Sigmoid colon (tissue), 7 donors: ENCODE measurements around the gene MRPL38. TPM values are rescaled to one million over a fixed set of nuclear protein-coding genes. Genes with fewer than 3 reads are reported as not detected.

Experiments
- DNase-seq: peaks from one replicate; pipeline ENCODE4 v3.0.0-alpha.2; 2019
- H3K27ac ChIP-seq, 4 donors: fragments of 200-600 bp; sonication (generic); one replicate each; pipeline ENCODE4 v1.5.1; 2016 to 2019; ENCODE audit warnings: mild to moderate bottlenecking in 1 of 4
- H3K27me3 ChIP-seq, 3 donors: fragments of 200-600 bp; sonication (generic); one replicate each; pipeline ENCODE4 v1.5.1; 2019; ENCODE audit warnings: mild to moderate bottlenecking in 1 of 3
- H3K36me3 ChIP-seq, 4 donors: fragments of 200-600 bp; sonication (generic); one replicate each; pipeline ENCODE4 v1.5.1; 2016 to 2019
- H3K4me1 ChIP-seq, 4 donors: fragments of 200-600 bp; sonication (generic); one replicate each; pipeline ENCODE4 v1.5.1; 2017 to 2019
- H3K4me3 ChIP-seq, 4 donors: fragments of 200-600 bp; sonication (generic); one replicate each; pipeline ENCODE4 v1.5.1; 2017 to 2019; ENCODE audit warnings: mild to moderate bottlenecking in 2 of 4, moderate library complexity in 1 of 4
- H3K9me3 ChIP-seq, 4 donors: fragments of 200-600 bp in 3 of 4; sonication (generic) in 3 of 4; one replicate each; pipeline versions ENCODE4 v1.5.1 to v1.6.1; 2013 to 2019
- EP300 ChIP-seq, 4 donors: sonication (generic); formaldehyde crosslinking; IDR thresholded peaks; one replicate each; pipeline ENCODE4 v1.6.1; 2017; ENCODE audit warnings: antibody characterized with exemption in 4 of 4
- POLR2A ChIP-seq, 2 donors: fragments of 450-650 bp; IDR thresholded peaks; one replicate each; pipeline ENCODE4 v1.6.1; 2016; ENCODE audit warnings: antibody characterized with exemption in 2 of 2, mild to moderate bottlenecking in 2 of 2, moderate library complexity in 2 of 2
- POLR2AphosphoS5 ChIP-seq, 4 donors: sonication (generic); formaldehyde crosslinking; IDR thresholded peaks; one replicate each; pipeline ENCODE4 v1.6.1; 2017; ENCODE audit warnings: antibody characterized with exemption in 4 of 4
- WGBS, 2 donors: extraction: QIAGEN DNeasy Blood & Tissue Kit; methylation state at CpG; one replicate each; pipeline ENCODE4 v1.1.7; 2013; 5-methylcytosine and 5-hydroxymethylcytosine counted together
- intact Hi-C: fragments of 100-400 bp; cut with DNase I; formaldehyde crosslinking; loops from one replicate; pipeline ENCODE4 v1.15.1; 2023
- polyA plus RNA-seq, 3 donors: library from polyadenylated mRNA; stranded (reverse); fragments of 200-250 nt; gene quantifications; one replicate each; pipeline ENCODE4 v1.2.3, GENCODE V29; 2013
- total RNA-seq, 4 donors: library from RNA; depleted of rRNA; stranded (reverse); fragments of >200 nt; gene quantifications; one replicate each; pipeline ENCODE4 v1.1.0, GENCODE V29; 2016
- TF ChIP-seq, protein P1 (sequence below), 4 experiments: fragments of 450-650 bp in 3 of 4; fragments of 200-600 bp in 1 of 4; IDR thresholded peaks; one replicate each; pipeline ENCODE4 v1.5.1; 2016 to 2019; ENCODE audit warnings: antibody characterized with exemption in 4 of 4, mild to moderate bottlenecking in 3 of 4, moderate library complexity in 2 of 4
- donor health status: healthy with polysubstance abuse.
- donor health status: Bipolar disorder and iron deficiency.
- donor health status: healthy.

Gene MRPL38
- total and polyA plus RNA-seq, 7 donors: 32.8 to 71.5 (median 50.6) TPM

DNA sequence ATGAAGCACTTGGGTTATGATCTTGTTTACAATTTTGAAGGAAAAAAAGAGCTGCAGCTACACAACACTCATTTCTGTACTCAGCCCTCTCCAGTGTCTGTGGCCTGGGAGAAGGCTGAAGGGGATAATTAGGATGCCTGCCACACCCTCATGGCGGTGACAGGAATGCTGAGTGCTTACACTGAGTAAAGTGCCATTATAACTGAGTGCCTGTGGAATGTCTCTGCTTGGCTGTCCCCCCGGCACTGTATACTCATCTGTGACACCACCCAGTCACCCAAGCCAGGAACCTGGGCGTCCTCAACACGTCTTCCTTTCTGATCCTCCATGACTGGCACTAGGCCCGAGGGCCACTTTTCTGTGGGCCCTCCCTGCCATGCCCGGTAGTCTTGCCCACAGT lies 3.5 kb upstream of the MRPL38 start:
- Histone ChIP-seq H3K4me1 (peaks cover 0 to 18% (median 13%) of the 10 kb centered on the region in 4 donors), H3K9me3 (no peaks in the 10 kb centered on the region), H3K27ac (no peak overlapping the region), H3K27me3 (no peaks in the 10 kb centered on the region), H3K36me3 (peaks cover 0 to 11% (median 0%) of the 10 kb centered on the region in 4 donors), H3K4me3 (no peak overlapping the region)
- DNase-seq: no peak
- 27 to 66% methylated on average over 6 of the region's 6 CpGs for WGBS, 2 donors
- intact Hi-C loops: loop anchor here (10.0 kb wide), 1 partner anchor 167 kb away; the partner anchor contains the start of genes GALR2, SRP68 and ZACN
- TF ChIP-seq POLR2A (IDR thresholded peaks at IDR 0.05) (no peak), POLR2AphosphoS5 (IDR thresholded peaks at IDR 0.05) (no peak), EP300 (IDR thresholded peaks at IDR 0.05) (no peak)
- TF ChIP-seq, protein P1, sequence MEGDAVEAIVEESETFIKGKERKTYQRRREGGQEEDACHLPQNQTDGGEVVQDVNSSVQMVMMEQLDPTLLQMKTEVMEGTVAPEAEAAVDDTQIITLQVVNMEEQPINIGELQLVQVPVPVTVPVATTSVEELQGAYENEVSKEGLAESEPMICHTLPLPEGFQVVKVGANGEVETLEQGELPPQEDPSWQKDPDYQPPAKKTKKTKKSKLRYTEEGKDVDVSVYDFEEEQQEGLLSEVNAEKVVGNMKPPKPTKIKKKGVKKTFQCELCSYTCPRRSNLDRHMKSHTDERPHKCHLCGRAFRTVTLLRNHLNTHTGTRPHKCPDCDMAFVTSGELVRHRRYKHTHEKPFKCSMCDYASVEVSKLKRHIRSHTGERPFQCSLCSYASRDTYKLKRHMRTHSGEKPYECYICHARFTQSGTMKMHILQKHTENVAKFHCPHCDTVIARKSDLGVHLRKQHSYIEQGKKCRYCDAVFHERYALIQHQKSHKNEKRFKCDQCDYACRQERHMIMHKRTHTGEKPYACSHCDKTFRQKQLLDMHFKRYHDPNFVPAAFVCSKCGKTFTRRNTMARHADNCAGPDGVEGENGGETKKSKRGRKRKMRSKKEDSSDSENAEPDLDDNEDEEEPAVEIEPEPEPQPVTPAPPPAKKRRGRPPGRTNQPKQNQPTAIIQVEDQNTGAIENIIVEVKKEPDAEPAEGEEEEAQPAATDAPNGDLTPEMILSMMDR (IDR thresholded peaks at IDR 0.05): no peak

DNA sequence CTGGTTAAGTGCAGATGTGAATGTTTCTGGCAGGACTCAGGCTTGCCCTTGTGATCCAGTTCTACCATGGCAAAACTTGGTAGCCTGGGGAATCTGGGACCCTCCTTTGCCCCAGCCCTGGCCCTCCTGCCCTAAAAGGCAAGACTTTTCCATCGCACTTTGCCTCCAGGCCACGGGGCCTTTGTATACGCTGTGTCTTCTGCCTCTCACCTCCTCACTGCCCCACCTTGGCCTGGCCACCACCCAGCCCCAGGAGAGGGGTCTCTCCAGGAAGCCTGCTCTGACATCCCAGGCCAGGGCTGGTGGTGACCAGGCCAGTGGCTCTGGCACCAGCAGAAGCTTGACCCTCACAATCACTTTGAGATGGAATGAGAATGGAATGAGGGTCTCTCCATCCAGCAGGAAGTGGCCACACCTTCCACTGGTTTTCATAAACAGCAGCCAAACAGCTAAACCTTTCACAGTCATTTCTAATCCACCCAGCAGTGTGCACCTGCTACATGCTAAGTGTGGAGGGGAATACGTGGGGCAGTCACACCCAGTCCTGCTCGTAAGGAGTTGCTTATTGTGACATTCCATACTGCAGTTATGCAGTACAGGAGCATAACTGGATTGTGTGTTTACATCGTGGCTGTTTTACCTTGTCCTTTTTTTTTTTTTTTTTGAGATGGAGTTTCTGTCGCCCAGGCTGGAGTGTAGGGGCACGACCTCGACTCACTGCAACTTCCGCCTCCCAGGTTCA lies 1.6 kb upstream of the MRPL38 start:
- no peak overlapping the region for H3K4me3 ChIP-seq
- WGBS, 2 donors: 52 to 74% methylated on average over 10 of the region's 10 CpGs
- no peaks in the 10 kb centered on the region for H3K9me3 ChIP-seq
- peaks cover 0 to 19% (median 13%) of the 10 kb centered on the region in 4 donors for H3K4me1 ChIP-seq
- no peak for TF ChIP-seq POLR2A (IDR thresholded peaks at IDR 0.05)
- TF ChIP-seq EP300 (IDR thresholded peaks at IDR 0.05): no peak
- TF ChIP-seq, protein P1 (IDR thresholded peaks at IDR 0.05): no peak
- TF ChIP-seq POLR2AphosphoS5 (IDR thresholded peaks at IDR 0.05): no peak
- DNase-seq: no peak
- intact Hi-C loops: loop anchor here (10.0 kb wide), 1 partner anchor 168 kb away; the partner anchor contains the start of genes GALR2, SRP68 and ZACN
- peaks cover 3 to 25% (median 7%) of the 10 kb centered on the region in 4 donors for H3K36me3 ChIP-seq
- H3K27ac ChIP-seq: peak overlapping the region; percentile 86 to 93 (median 90)
- H3K27me3 ChIP-seq: no peaks in the 10 kb centered on the region

DNA sequence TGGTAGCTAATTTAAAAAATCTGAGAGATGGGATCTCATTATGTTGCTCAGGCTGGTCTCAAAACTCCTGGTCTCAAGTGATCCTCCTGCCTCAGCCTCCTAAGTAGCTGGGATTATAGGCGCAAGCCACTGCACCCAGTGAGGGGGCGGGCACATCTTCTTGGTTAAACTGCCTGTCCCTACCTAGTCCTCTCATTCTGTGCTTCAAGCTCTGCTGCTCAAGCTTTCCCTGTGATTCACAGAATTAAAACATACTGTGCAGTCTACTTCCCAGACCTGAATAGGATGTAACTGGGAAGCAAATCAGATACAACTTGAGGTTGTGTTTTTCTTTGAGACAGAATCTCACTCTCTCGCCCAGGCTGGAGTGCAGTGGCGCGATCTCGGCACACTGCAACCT lies 2.3 kb downstream of the MRPL38 start:
- peaks cover 25 to 51% (median 34%) of the 10 kb centered on the region in 4 donors for H3K36me3 ChIP-seq
- DNase-seq: peak; percentile 54
- peaks cover 0 to 22% (median 16%) of the 10 kb centered on the region in 4 donors for H3K4me1 ChIP-seq
- no peak overlapping the region for H3K27ac ChIP-seq
- WGBS, 2 donors: 95 to 97% methylated on average over 6 of the region's 6 CpGs
- TF ChIP-seq POLR2AphosphoS5 (IDR thresholded peaks at IDR 0.05): no peak
- TF ChIP-seq, protein P1 (IDR thresholded peaks at IDR 0.05): no peak
- TF ChIP-seq EP300 (IDR thresholded peaks at IDR 0.05): no peak
- TF ChIP-seq POLR2A (IDR thresholded peaks at IDR 0.05): no peak
- no peak overlapping the region for H3K4me3 ChIP-seq
- intact Hi-C loops: loop anchor here (10.0 kb wide), 1 partner anchor 172 kb away; the partner anchor contains the start of genes GALR2, SRP68 and ZACN
- H3K9me3 ChIP-seq: no peaks in the 10 kb centered on the region
- H3K27me3 ChIP-seq: no peaks in the 10 kb centered on the region

DNA sequence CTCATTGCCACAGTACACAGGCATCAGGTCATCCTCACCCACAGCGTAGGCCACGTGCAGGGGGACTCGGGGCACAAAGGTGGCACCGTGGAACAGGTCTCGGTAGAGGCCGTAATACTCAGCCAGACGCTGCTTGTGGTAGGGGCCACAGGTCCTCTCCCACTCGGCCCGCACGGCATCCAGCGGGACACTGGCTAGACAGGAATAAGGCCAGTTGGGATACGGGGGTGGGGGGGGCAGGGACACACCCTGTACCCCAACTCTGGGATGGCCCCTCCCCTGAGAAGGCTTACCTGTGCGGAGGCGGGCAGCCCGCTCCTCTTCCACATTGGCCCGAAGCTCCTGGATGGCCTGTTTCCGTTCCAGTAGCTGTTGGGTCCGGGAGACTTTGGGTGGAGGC lies 3.0 kb downstream of the MRPL38 start:
- Histone ChIP-seq H3K27me3 (no peaks in the 10 kb centered on the region), H3K4me1 (peaks cover 0 to 28% (median 22%) of the 10 kb centered on the region in 4 donors), H3K9me3 (no peaks in the 10 kb centered on the region), H3K36me3 (peaks cover 25 to 51% (median 34%) of the 10 kb centered on the region in 4 donors), H3K27ac (no peak overlapping the region), H3K4me3 (no peak overlapping the region)
- intact Hi-C loops: loop anchor here (10.0 kb wide), 1 partner anchor 173 kb away; the partner anchor contains the start of genes GALR2, SRP68 and ZACN
- WGBS, 2 donors: 92 to 94% methylated on average over 18 of the region's 18 CpGs
- peak; percentile 62 for DNase-seq
- TF ChIP-seq POLR2AphosphoS5 (IDR thresholded peaks at IDR 0.05): no peak
- TF ChIP-seq, protein P1 (IDR thresholded peaks at IDR 0.05): no peak
- TF ChIP-seq POLR2A (IDR thresholded peaks at IDR 0.05): no peak
- TF ChIP-seq EP300 (IDR thresholded peaks at IDR 0.05): no peak
